WTC11 (cell line): ENCODE measurements around the gene ANO8.
A peak's percentile ranks its signal among the peaks of the same experiment; 100 is the strongest.

ENCODE experiments used
- AR ChIP-seq: fragments of 250-450 bp; sonication (Bioruptor Pico); IDR thresholded peaks from 2 replicates; pipeline ENCODE4 v1.9.0; 2021; ENCODE audit warnings: mild to moderate bottlenecking
- CTCF ChIP-seq: fragments of 200-600 bp; IDR thresholded peaks from 2 replicates; pipeline ENCODE4 v1.8.0; 2022; ENCODE audit warnings: antibody characterized with exemption
- E2F1 ChIP-seq: sonication (generic); formaldehyde crosslinking; IDR thresholded peaks from 2 replicates; pipeline ENCODE4 v1.8.0; 2022; ENCODE audit warnings: mild to moderate bottlenecking, missing genetic modification reagents
- ESRRA ChIP-seq: sonication (generic); formaldehyde crosslinking; IDR thresholded peaks from 2 replicates; pipeline ENCODE4 v1.8.1; 2022; ENCODE audit warnings: mild to moderate bottlenecking, missing genetic modification reagents, borderline replicate concordance
- MAX ChIP-seq: sonication (generic); formaldehyde crosslinking; IDR thresholded peaks from 2 replicates; pipeline ENCODE4 v1.8.0; 2022; ENCODE audit warnings: mild to moderate bottlenecking, missing genetic modification reagents
- PREB ChIP-seq: sonication (generic); formaldehyde crosslinking; IDR thresholded peaks from 2 replicates; pipeline ENCODE4 v1.8.1; 2022; ENCODE audit warnings: mild to moderate bottlenecking, missing genetic modification reagents, moderate library complexity, borderline replicate concordance
- RELA ChIP-seq: sonication (generic); formaldehyde crosslinking; IDR thresholded peaks from 2 replicates; pipeline ENCODE4 v1.8.1; 2022; ENCODE audit warnings: missing genetic modification reagents, mild to moderate bottlenecking, borderline replicate concordance
- SP1 ChIP-seq: sonication (generic); formaldehyde crosslinking; conservative IDR thresholded peaks from 2 replicates; pipeline ENCODE4 v1.8.1; 2022; ENCODE audit warnings: missing genetic modification reagents
- TEAD4 ChIP-seq: sonication (generic); formaldehyde crosslinking; IDR thresholded peaks from 2 replicates; pipeline ENCODE4 v1.8.0; 2022; ENCODE audit warnings: mild to moderate bottlenecking, missing genetic modification reagents
- TF ChIP-seq, protein P1 (sequence below): sonication (generic); formaldehyde crosslinking; IDR thresholded peaks from 2 replicates; pipeline ENCODE4 v1.8.0; 2023; ENCODE audit warnings: mild to moderate bottlenecking, missing genetic modification reagents

GRCh38 chr19:17305517-17306284 is 29.0 kb downstream of the ANO8 start, which contains the start of gene MRPL34:
- TF ChIP-seq CTCF: no peak; the same call in 1 of the 2 replicates
- no peak for TF ChIP-seq RELA (CRISPR knock-in tag)
- TF ChIP-seq, protein P1, sequence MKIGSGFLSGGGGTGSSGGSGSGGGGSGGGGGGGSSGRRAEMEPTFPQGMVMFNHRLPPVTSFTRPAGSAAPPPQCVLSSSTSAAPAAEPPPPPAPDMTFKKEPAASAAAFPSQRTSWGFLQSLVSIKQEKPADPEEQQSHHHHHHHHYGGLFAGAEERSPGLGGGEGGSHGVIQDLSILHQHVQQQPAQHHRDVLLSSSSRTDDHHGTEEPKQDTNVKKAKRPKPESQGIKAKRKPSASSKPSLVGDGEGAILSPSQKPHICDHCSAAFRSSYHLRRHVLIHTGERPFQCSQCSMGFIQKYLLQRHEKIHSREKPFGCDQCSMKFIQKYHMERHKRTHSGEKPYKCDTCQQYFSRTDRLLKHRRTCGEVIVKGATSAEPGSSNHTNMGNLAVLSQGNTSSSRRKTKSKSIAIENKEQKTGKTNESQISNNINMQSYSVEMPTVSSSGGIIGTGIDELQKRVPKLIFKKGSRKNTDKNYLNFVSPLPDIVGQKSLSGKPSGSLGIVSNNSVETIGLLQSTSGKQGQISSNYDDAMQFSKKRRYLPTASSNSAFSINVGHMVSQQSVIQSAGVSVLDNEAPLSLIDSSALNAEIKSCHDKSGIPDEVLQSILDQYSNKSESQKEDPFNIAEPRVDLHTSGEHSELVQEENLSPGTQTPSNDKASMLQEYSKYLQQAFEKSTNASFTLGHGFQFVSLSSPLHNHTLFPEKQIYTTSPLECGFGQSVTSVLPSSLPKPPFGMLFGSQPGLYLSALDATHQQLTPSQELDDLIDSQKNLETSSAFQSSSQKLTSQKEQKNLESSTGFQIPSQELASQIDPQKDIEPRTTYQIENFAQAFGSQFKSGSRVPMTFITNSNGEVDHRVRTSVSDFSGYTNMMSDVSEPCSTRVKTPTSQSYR (CRISPR knock-in tag): no peak
- peak; percentile 68 for TF ChIP-seq ESRRA (CRISPR knock-in tag)
- no peak for TF ChIP-seq TEAD4 (CRISPR knock-in tag)
- no peak for TF ChIP-seq AR (CRISPR knock-in tag)
- peak; percentile 64 for TF ChIP-seq SP1 (CRISPR knock-in tag)
- 0 out of 2 replicates have a peak, but pooled peaks have one; percentile 51 for TF ChIP-seq E2F1 (CRISPR knock-in tag)
- TF ChIP-seq MAX (CRISPR knock-in tag): 0 out of 2 replicates have a peak, but pooled peaks have one; percentile 50
- TF ChIP-seq PREB: no peak
